Measurements from ENCODE around the gene SLC22A23.

SLC22A23 gene

GRCh38 chr6:3499603-3500002 is 42.8 kb upstream of the SLC22A23 start:
- DNase-seq (ENCODE audit: extremely low read depth, low read depth) = no peak
- no peak for TF ChIP-seq CTCF (IDR thresholded peaks at IDR 0.05; ENCODE audit: low read depth, low read length, missing control alignments)

GRCh38 chr6:3496395-3496794 is 39.5 kb upstream of the SLC22A23 start:
- no peak for TF ChIP-seq CTCF (IDR thresholded peaks at IDR 0.05; ENCODE audit: low read depth, low read length, missing control alignments)
- no peak for DNase-seq (ENCODE audit: extremely low read depth, low read depth)
- no peak overlapping the region for H3K4me3 ChIP-seq (replicated peaks; ENCODE audit: low read depth, low read length)

More at GRCh38 chr6:3499603-3500002, 42.8 kb upstream of the SLC22A23 start:
- H3K4me3 ChIP-seq (replicated peaks; ENCODE audit: low read depth, low read length) = no peak overlapping the region

GRCh38 chr6:3494391-3495100 is 37.7 kb upstream of the SLC22A23 start:
- H3K4me3 ChIP-seq (replicated peaks; ENCODE audit: low read depth, low read length) = no peak overlapping the region
- DNase-seq (ENCODE audit: extremely low read depth, low read depth) = no peak

GRCh38 chr6:3490625-3490980 is 33.8 kb upstream of the SLC22A23 start:
- no peak overlapping the region for H3K4me3 ChIP-seq (replicated peaks; ENCODE audit: low read depth, low read length)
- no peak for DNase-seq (ENCODE audit: extremely low read depth, low read depth)
- no peak for TF ChIP-seq CTCF (IDR thresholded peaks at IDR 0.05; ENCODE audit: low read depth, low read length, missing control alignments)

More at GRCh38 chr6:3494391-3495100, 37.7 kb upstream of the SLC22A23 start:
- no peak for TF ChIP-seq CTCF (IDR thresholded peaks at IDR 0.05; ENCODE audit: low read depth, low read length, missing control alignments)

GRCh38 chr6:3489961-3490624 is 33.2 kb upstream of the SLC22A23 start:
- DNase-seq (ENCODE audit: extremely low read depth, low read depth) = no peak
- H3K4me3 ChIP-seq (replicated peaks; ENCODE audit: low read depth, low read length) = no peak overlapping the region
- no peak for TF ChIP-seq CTCF (IDR thresholded peaks at IDR 0.05; ENCODE audit: low read depth, low read length, missing control alignments)

GRCh38 chr6:3489027-3489757 is 32.3 kb upstream of the SLC22A23 start:
- TF ChIP-seq CTCF (IDR thresholded peaks at IDR 0.05; ENCODE audit: low read depth, low read length, missing control alignments) = no peak
- H3K4me3 ChIP-seq (replicated peaks; ENCODE audit: low read depth, low read length) = no peak overlapping the region
- DNase-seq (ENCODE audit: extremely low read depth, low read depth) = no peak

Data from HFF-Myc (cell line).